HepG2 (cell line): ENCODE results near the gene GSTM1. TPM values are rescaled to one million over a fixed set of nuclear protein-coding genes. Genes with fewer than 3 reads are reported as not detected.

Experiments
- GABPB1 ChIP-seq: IDR thresholded peaks from 2 replicates; pipeline ENCODE4 v1.6.1; 2016; ENCODE audit warnings: mild to moderate bottlenecking, missing genetic modification reagents, moderate library complexity, missing compliant biosample characterization
- HNF1A ChIP-seq, 2 experiments: sonication (generic) in 1 of 2; formaldehyde crosslinking in 1 of 2; IDR thresholded peaks; 2 replicates each; pipeline versions ENCODE4 v1.4.0 to v1.6.1; 2016 to 2020; ENCODE audit warnings: borderline replicate concordance in 1 of 2, low read depth in 1 of 2, mild to moderate bottlenecking in 1 of 2, missing genetic modification reagents in 1 of 2
- NFAT5 ChIP-seq: sonication (generic); formaldehyde crosslinking; IDR thresholded peaks from 2 replicates; pipeline ENCODE4 v1.4.0; 2020; ENCODE audit warnings: missing genetic modification reagents
- PHF8 ChIP-seq: sonication (generic); formaldehyde crosslinking; IDR thresholded peaks from 2 replicates; pipeline ENCODE4 v1.5.0; 2020; ENCODE audit warnings: missing genetic modification reagents
- REST ChIP-seq, 2 experiments: IDR thresholded peaks; 2 replicates each; pipeline ENCODE4 v1.6.1; 2011 to 2012; ENCODE audit warnings: low read length in 2 of 2, borderline replicate concordance in 1 of 2, low read depth in 1 of 2, mild to moderate bottlenecking in 1 of 2, moderate library complexity in 1 of 2
- RFXAP ChIP-seq: sonication (generic); formaldehyde crosslinking; IDR thresholded peaks from 2 replicates; pipeline ENCODE4 v1.4.0; 2020; ENCODE audit warnings: missing genetic modification reagents, borderline replicate concordance
- RNF2 ChIP-seq: fragments of 450-650 bp; conservative IDR thresholded peaks from 2 replicates; pipeline ENCODE4 v1.6.1; 2016; ENCODE audit warnings: low read depth
- ZNF101 ChIP-seq: sonication (generic); formaldehyde crosslinking; IDR thresholded peaks from 2 replicates; pipeline ENCODE4 v1.4.0; 2020; ENCODE audit warnings: mild to moderate bottlenecking, low read depth, missing genetic modification reagents, borderline replicate concordance
- ZNF501 ChIP-seq: sonication (generic); formaldehyde crosslinking; IDR thresholded peaks from 2 replicates; pipeline ENCODE4 v1.5.1; 2020; ENCODE audit warnings: mild to moderate bottlenecking, moderate library complexity, missing genetic modification reagents
- ZNF691 ChIP-seq: sonication (generic); formaldehyde crosslinking; IDR thresholded peaks from 2 replicates; pipeline ENCODE4 v1.4.0; 2020; ENCODE audit warnings: missing genetic modification reagents, low read depth, mild to moderate bottlenecking, borderline replicate concordance
- polyA plus RNA-seq, 8 experiments: library from polyadenylated mRNA; depleted of rRNA in 3 of 8; stranded (reverse) in 7 of 8; unstranded in 1 of 8; fragments of >200 nt; fragmentation: Illumina TruSeq in 4 of 8; extraction: Trizol in 4 of 8; gene quantifications; 2 replicates each; pipeline versions ENCODE4 v1.2.1 to v1.2.3, GENCODE V29; 2011 to 2016; ENCODE audit warnings: low read depth in 4 of 8, missing spikeins in 1 of 8, mixed read lengths in 1 of 8; ENCODE audit not compliant: insufficient read depth in 1 of 8
- total RNA-seq, 5 experiments: library from RNA; depleted of rRNA; stranded (reverse); fragments of >200 nt; fragmentation: Illumina TruSeq; extraction: Trizol; gene quantifications; 2 replicates each; pipeline ENCODE4 v1.2.3, GENCODE V29; 2016; ENCODE audit warnings: low read depth in 1 of 5

GSTM1 gene
- total and polyA plus RNA-seq, 2 of the 13 experiments (the other 11 are each of a cell fraction or from before 2014, with no cell fraction given): 0.42 TPM; not detected in 1

- TF ChIP-seq HNF1A (IDR thresholded peaks at IDR 0.05; ENCODE audit: low read depth) (no peak), HNF1A (CRISPR knock-in tag; IDR thresholded peaks at IDR 0.05; ENCODE audit: borderline replicate concordance) (peak; percentile 43; the same call in 1 of the 2 replicates), RNF2 (no peak), RFXAP (CRISPR knock-in tag) (0 out of 2 replicates have a peak, but pooled peaks have one; percentile 33), ZNF101 (no peak), NFAT5 (CRISPR knock-in tag) (no peak), REST (IDR thresholded peaks at IDR 0.05; ENCODE audit: borderline replicate concordance in 1 of 2, low read depth in 1 of 2, low read length in 2 of 2) (no peak), ZNF691 (no peak), ZNF501 (CRISPR knock-in tag) (peak; percentile 60; the same call in 1 of the 2 replicates), GABPB1 (CRISPR knock-in tag) (peak; percentile 53; the same call in 1 of the 2 replicates), PHF8 (CRISPR knock-in tag) (peak; percentile 40; the same call in 1 of the 2 replicates)
Observed at GRCh38 chr1:109643385-109644230, 44.0 kb upstream of the GSTM1 start (continued).
